NB4 (cell line): ENCODE results near the gene TTBK2.
"Not testable (repeated sequence)": the region's sequence is repeated elsewhere in the genome, so short reads cannot be mapped to it uniquely, and the experiment has no call there.

Experiments
- DNase-seq: peaks from one replicate; pipeline ENCODE4 v3.0.0; 2010; ENCODE audit warnings: low read depth
- H3K4me3 ChIP-seq: one replicate; pipeline ENCODE4 v1.5.1; 2011; ENCODE audit warnings: mild to moderate bottlenecking, low read depth, low read length, moderate library complexity
- CTCF ChIP-seq: IDR thresholded peaks from one replicate; pipeline ENCODE4 v1.5.1; 2012; ENCODE audit warnings: low read depth, low read length
- MAX ChIP-seq: IDR thresholded peaks from 2 replicates; pipeline ENCODE4 v1.6.1; 2011; ENCODE audit warnings: low read depth, low read length
- MYC ChIP-seq: IDR thresholded peaks from 2 replicates; pipeline ENCODE4 v1.6.1; 2011; ENCODE audit warnings: low read depth, low read length
- POLR2A ChIP-seq: IDR thresholded peaks from 2 replicates; pipeline ENCODE4 v1.6.1; 2011; ENCODE audit warnings: mild to moderate bottlenecking; ENCODE audit not compliant: insufficient read length; ENCODE audit errors: extremely low read depth

The TTBK2 gene

GRCh38 chr15:42915654-42916315 lies 4.8 kb downstream of the TTBK2 start:
- no peak for TF ChIP-seq POLR2A
- DNase-seq, result no peak
- no peak overlapping the region for H3K4me3 ChIP-seq

GRCh38 chr15:42914728-42915497 lies 5.7 kb downstream of the TTBK2 start:
- TF ChIP-seq MYC (no peak), CTCF (no peak), MAX (no peak), POLR2A (no peak)

GRCh38 chr15:42911058-42911592 lies 9.5 kb downstream of the TTBK2 start:
- no peak for DNase-seq
- TF ChIP-seq POLR2A (no peak), MYC (no peak), CTCF (no peak), MAX (no peak)
- H3K4me3 ChIP-seq, result no peak overlapping the region

More at GRCh38 chr15:42914728-42915497, 5.7 kb downstream of the TTBK2 start:
- peak overlapping the region; percentile 27 for H3K4me3 ChIP-seq
- DNase-seq, result peak; percentile 44

- no peak overlapping the region for H3K4me3 ChIP-seq
- TF ChIP-seq MAX (no peak), POLR2A (no peak), MYC (no peak), CTCF (no peak)
- no peak for DNase-seq
Measured at GRCh38 chr15:42908538-42908937, 12.0 kb downstream of the TTBK2 start.

GRCh38 chr15:42903388-42904324 lies 16.9 kb downstream of the TTBK2 start:
- H3K4me3 ChIP-seq, result no peak overlapping the region
- DNase-seq, result no peak
- TF ChIP-seq MAX, result no peak
- TF ChIP-seq MYC, result no peak

GRCh38 chr15:42893911-42894310 lies 26.7 kb downstream of the TTBK2 start:
- not testable (repeated sequence) for DNase-seq, H3K4me3 ChIP-seq

- no peak overlapping the region for H3K4me3 ChIP-seq
- DNase-seq, result no peak
- TF ChIP-seq MYC (no peak), MAX (no peak), POLR2A (no peak), CTCF (no peak)
Measured at GRCh38 chr15:42891569-42891968, 29.0 kb downstream of the TTBK2 start.
